ENCODE data around the gene ACAT1.
"Not testable (repeated sequence)": the region's sequence is repeated elsewhere in the genome, so short reads cannot be mapped to it uniquely, and the experiment has no call there.

The ACAT1 gene

GRCh38 chr11:108115500-108116140 is 5.7 kb upstream of the ACAT1 start:
- no peaks in the 10 kb centered on the region for H3K79me2 ChIP-seq (ENCODE audit: insufficient read depth, low read length)
- TF ChIP-seq EZH2phosphoT487 (conservative IDR thresholded peaks at IDR 0.05; ENCODE audit: low read length) (no peak), CTCF (IDR thresholded peaks at IDR 0.05; ENCODE audit: insufficient read depth, low read length, poor library complexity, severe bottlenecking) (no peak)
- H3K4me3 ChIP-seq (ENCODE audit: insufficient read depth, low read length, poor library complexity, severe bottlenecking): no peak overlapping the region
- H3K27ac ChIP-seq (ENCODE audit: low read depth, low read length): no peak overlapping the region
- H3K36me3 ChIP-seq (ENCODE audit: low read length): no peaks in the 10 kb centered on the region
- H3K4me2 ChIP-seq (ENCODE audit: low read depth, low read length, poor library complexity, severe bottlenecking): no peak overlapping the region
- H3K27me3 ChIP-seq (ENCODE audit: low read length): no peaks in the 10 kb centered on the region
- no peaks in the 10 kb centered on the region for H3K9me3 ChIP-seq (ENCODE audit: insufficient read depth, low read length)
- no peak overlapping the region for H2AFZ ChIP-seq (ENCODE audit: low read depth, low read length, severe bottlenecking)
- no peaks in the 10 kb centered on the region for H4K20me1 ChIP-seq (ENCODE audit: low read depth, low read length)
- peaks cover 8% of the 10 kb centered on the region; the same call in 1 of the 2 replicates for H3F3A ChIP-seq (ENCODE audit: insufficient read depth)
- H3K9ac ChIP-seq (ENCODE audit: low read length): no peak overlapping the region
- no peaks in the 10 kb centered on the region for H3K9me2 ChIP-seq (replicated peaks; ENCODE audit: insufficient read depth, low read length)

GRCh38 chr11:108117746-108118371 is 3.5 kb upstream of the ACAT1 start:
- no peaks in the 10 kb centered on the region for H3K9me3 ChIP-seq (ENCODE audit: insufficient read depth, low read length)
- no peaks in the 10 kb centered on the region for H3K27me3 ChIP-seq (ENCODE audit: low read length)
- TF ChIP-seq EZH2phosphoT487 (conservative IDR thresholded peaks at IDR 0.05; ENCODE audit: low read length) (no peak), CTCF (IDR thresholded peaks at IDR 0.05; ENCODE audit: insufficient read depth, low read length, poor library complexity, severe bottlenecking) (peak; percentile 48)
- no peaks in the 10 kb centered on the region; the same call in 1 of the 2 replicates for H3K79me2 ChIP-seq (ENCODE audit: insufficient read depth, low read length)
- H4K20me1 ChIP-seq (ENCODE audit: low read depth, low read length): no peaks in the 10 kb centered on the region
- no peak overlapping the region for H3K4me3 ChIP-seq (ENCODE audit: insufficient read depth, low read length, poor library complexity, severe bottlenecking)
- no peak overlapping the region for H2AFZ ChIP-seq (ENCODE audit: low read depth, low read length, severe bottlenecking)
- no peaks in the 10 kb centered on the region for H3K36me3 ChIP-seq (ENCODE audit: low read length)
- no peak overlapping the region for H3K9ac ChIP-seq (ENCODE audit: low read length)
- H3K9me2 ChIP-seq (replicated peaks; ENCODE audit: insufficient read depth, low read length): no peaks in the 10 kb centered on the region
- no peak overlapping the region for H3K27ac ChIP-seq (ENCODE audit: low read depth, low read length)
- H3F3A ChIP-seq (ENCODE audit: insufficient read depth): peaks cover 8% of the 10 kb centered on the region; the same call in 1 of the 2 replicates
- H3K4me2 ChIP-seq (ENCODE audit: low read depth, low read length, poor library complexity, severe bottlenecking): no peak overlapping the region

GRCh38 chr11:108120936-108121273 is 462 bp upstream of the ACAT1 start:
- Histone ChIP-seq H3K9ac (ENCODE audit: low read length) (peak overlapping the region; percentile 72), H2AFZ (ENCODE audit: low read depth, low read length, severe bottlenecking) (peak overlapping the region; percentile 96), H3K79me2 (ENCODE audit: insufficient read depth, low read length) (peaks cover 13% of the 10 kb centered on the region; the same call in 1 of the 2 replicates)

GRCh38 chr11:108122166-108122628 is 830 bp downstream of the ACAT1 start:
- H3K27ac ChIP-seq (ENCODE audit: low read depth, low read length): no peak overlapping the region
- peaks cover 13% of the 10 kb centered on the region; the same call in 1 of the 2 replicates for H3K79me2 ChIP-seq (ENCODE audit: insufficient read depth, low read length)

More at GRCh38 chr11:108120936-108121273, 462 bp upstream of the ACAT1 start:
- not testable (repeated sequence) for H3K27ac ChIP-seq (ENCODE audit: low read depth, low read length); H3F3A ChIP-seq (ENCODE audit: insufficient read depth); H4K20me1 ChIP-seq (ENCODE audit: low read depth, low read length); H3K9me3 ChIP-seq (ENCODE audit: insufficient read depth, low read length); H3K27me3 ChIP-seq (ENCODE audit: low read length); H3K9me2 ChIP-seq (replicated peaks; ENCODE audit: insufficient read depth, low read length); H3K36me3 ChIP-seq (ENCODE audit: low read length)
- Histone ChIP-seq H3K4me3 (ENCODE audit: insufficient read depth, low read length, poor library complexity, severe bottlenecking) (peak overlapping the region; percentile 88), H3K4me2 (ENCODE audit: low read depth, low read length, poor library complexity, severe bottlenecking) (peak overlapping the region; percentile 80)

More at GRCh38 chr11:108122166-108122628, 830 bp downstream of the ACAT1 start:
- Histone ChIP-seq H3F3A (ENCODE audit: insufficient read depth) (0 out of 2 replicates have a peak, but pooled peaks cover 3% of the 10 kb centered on the region), H3K9me3 (ENCODE audit: insufficient read depth, low read length) (no peaks in the 10 kb centered on the region), H3K9ac (ENCODE audit: low read length) (peak overlapping the region; percentile 72), H4K20me1 (ENCODE audit: low read depth, low read length) (no peaks in the 10 kb centered on the region), H2AFZ (ENCODE audit: low read depth, low read length, severe bottlenecking) (no peak overlapping the region), H3K9me2 (replicated peaks; ENCODE audit: insufficient read depth, low read length) (no peaks in the 10 kb centered on the region), H3K4me3 (ENCODE audit: insufficient read depth, low read length, poor library complexity, severe bottlenecking) (peak overlapping the region; percentile 88), H3K27me3 (ENCODE audit: low read length) (no peaks in the 10 kb centered on the region), H3K36me3 (ENCODE audit: low read length) (no peaks in the 10 kb centered on the region), H3K4me2 (ENCODE audit: low read depth, low read length, poor library complexity, severe bottlenecking) (peak overlapping the region; percentile 80)
- TF ChIP-seq EZH2phosphoT487 (conservative IDR thresholded peaks at IDR 0.05; ENCODE audit: low read length) (no peak), CTCF (IDR thresholded peaks at IDR 0.05; ENCODE audit: insufficient read depth, low read length, poor library complexity, severe bottlenecking) (no peak)
